Measurements from ENCODE around the gene GNL1.

Gene GNL1

GRCh38 chr6:30554962-30555815, 1.1 kb downstream of the GNL1 start:
- H3K4me1 ChIP-seq (ENCODE audit: control insufficient read depth in 2 of 2, insufficient read depth in 2 of 2, low read length in 2 of 2): peaks cover 12 to 22% of the 10 kb centered on the region in 2 donors
- no peaks in the 10 kb centered on the region for H3K27me3 ChIP-seq (ENCODE audit: control insufficient read depth in 2 of 2, insufficient read depth in 2 of 2, low read length in 2 of 2)
- peak overlapping the region; percentile 98 for H3K4me3 ChIP-seq (ENCODE audit: low read length in 2 of 2)
- peaks cover 22 to 38% of the 10 kb centered on the region in 2 donors for H3K36me3 ChIP-seq (ENCODE audit: control insufficient read depth in 2 of 2, insufficient read depth in 2 of 2, low read length in 2 of 2)
- peak overlapping the region; percentile 92 to 97 for H3K9ac ChIP-seq (ENCODE audit: low read depth in 1 of 2, low read length in 2 of 2)
- H3K9me3 ChIP-seq (ENCODE audit: control insufficient read depth in 2 of 2, low read length in 2 of 2): no peaks in the 10 kb centered on the region
- peak overlapping the region; percentile 97 to 98 for H3K27ac ChIP-seq (ENCODE audit: low read depth in 2 of 2, low read length in 2 of 2)

- Histone ChIP-seq H3K9me3 (ENCODE audit: control insufficient read depth in 2 of 2, low read length in 2 of 2) (no peaks in the 10 kb centered on the region), H3K36me3 (ENCODE audit: control insufficient read depth in 2 of 2, insufficient read depth in 2 of 2, low read length in 2 of 2) (peaks cover 25 to 42% of the 10 kb centered on the region in 2 donors), H3K4me1 (ENCODE audit: control insufficient read depth in 2 of 2, insufficient read depth in 2 of 2, low read length in 2 of 2) (peaks cover 12 to 22% of the 10 kb centered on the region in 2 donors), H3K27me3 (ENCODE audit: control insufficient read depth in 2 of 2, insufficient read depth in 2 of 2, low read length in 2 of 2) (no peaks in the 10 kb centered on the region), H3K4me3 (ENCODE audit: low read length in 2 of 2) (no peak overlapping the region), H3K9ac (ENCODE audit: low read depth in 1 of 2, low read length in 2 of 2) (no peak overlapping the region), H3K27ac (ENCODE audit: low read depth in 2 of 2, low read length in 2 of 2) (no peak overlapping the region)
Observed at GRCh38 chr6:30554404-30554803, 1.9 kb downstream of the GNL1 start.

- Histone ChIP-seq H3K36me3 (ENCODE audit: control insufficient read depth in 2 of 2, insufficient read depth in 2 of 2, low read length in 2 of 2) (peaks cover 39 to 59% of the 10 kb centered on the region in 2 donors), H3K27ac (ENCODE audit: low read depth in 2 of 2, low read length in 2 of 2) (no peak overlapping the region), H3K4me3 (ENCODE audit: low read length in 2 of 2) (no peak overlapping the region)
Observed at GRCh38 chr6:30548375-30548774, 7.9 kb downstream of the GNL1 start.

GRCh38 chr6:30547454-30547853, 8.8 kb downstream of the GNL1 start:
- Histone ChIP-seq H3K27ac (ENCODE audit: low read depth in 2 of 2, low read length in 2 of 2) (no peak overlapping the region), H3K9ac (ENCODE audit: low read depth in 1 of 2, low read length in 2 of 2) (no peak overlapping the region), H3K9me3 (ENCODE audit: control insufficient read depth in 2 of 2, low read length in 2 of 2) (no peaks in the 10 kb centered on the region), H3K36me3 (ENCODE audit: control insufficient read depth in 2 of 2, insufficient read depth in 2 of 2, low read length in 2 of 2) (peaks cover 30 to 49% of the 10 kb centered on the region in 2 donors), H3K4me1 (ENCODE audit: control insufficient read depth in 2 of 2, insufficient read depth in 2 of 2, low read length in 2 of 2) (no peaks in the 10 kb centered on the region), H3K27me3 (ENCODE audit: control insufficient read depth in 2 of 2, insufficient read depth in 2 of 2, low read length in 2 of 2) (no peaks in the 10 kb centered on the region), H3K4me3 (ENCODE audit: low read length in 2 of 2) (no peak overlapping the region)

More at GRCh38 chr6:30548375-30548774, 7.9 kb downstream of the GNL1 start:
- H3K9me3 ChIP-seq (ENCODE audit: control insufficient read depth in 2 of 2, low read length in 2 of 2): no peaks in the 10 kb centered on the region
- H3K9ac ChIP-seq (ENCODE audit: low read depth in 1 of 2, low read length in 2 of 2): no peak overlapping the region
- H3K4me1 ChIP-seq (ENCODE audit: control insufficient read depth in 2 of 2, insufficient read depth in 2 of 2, low read length in 2 of 2): no peaks in the 10 kb centered on the region
- H3K27me3 ChIP-seq (ENCODE audit: control insufficient read depth in 2 of 2, insufficient read depth in 2 of 2, low read length in 2 of 2): no peaks in the 10 kb centered on the region

- H3K4me3 ChIP-seq (ENCODE audit: low read length in 2 of 2): no peak overlapping the region
- H3K27me3 ChIP-seq (ENCODE audit: control insufficient read depth in 2 of 2, insufficient read depth in 2 of 2, low read length in 2 of 2): no peaks in the 10 kb centered on the region
- peaks cover 0 to 7% of the 10 kb centered on the region in 2 donors for H3K4me1 ChIP-seq (ENCODE audit: control insufficient read depth in 2 of 2, insufficient read depth in 2 of 2, low read length in 2 of 2)
- H3K9me3 ChIP-seq (ENCODE audit: control insufficient read depth in 2 of 2, low read length in 2 of 2): no peaks in the 10 kb centered on the region
- no peak overlapping the region for H3K27ac ChIP-seq (ENCODE audit: low read depth in 2 of 2, low read length in 2 of 2)
- H3K36me3 ChIP-seq (ENCODE audit: control insufficient read depth in 2 of 2, insufficient read depth in 2 of 2, low read length in 2 of 2): peaks cover 22 to 26% of the 10 kb centered on the region in 2 donors
- H3K9ac ChIP-seq (ENCODE audit: low read depth in 1 of 2, low read length in 2 of 2): no peak overlapping the region
Observed at GRCh38 chr6:30544666-30545272, 11.5 kb downstream of the GNL1 start.

GRCh38 chr6:30543821-30544220, 12.5 kb downstream of the GNL1 start:
- Histone ChIP-seq H3K36me3 (ENCODE audit: control insufficient read depth in 2 of 2, insufficient read depth in 2 of 2, low read length in 2 of 2) (peaks cover 16 to 21% of the 10 kb centered on the region in 2 donors), H3K27me3 (ENCODE audit: control insufficient read depth in 2 of 2, insufficient read depth in 2 of 2, low read length in 2 of 2) (no peaks in the 10 kb centered on the region), H3K9ac (ENCODE audit: low read depth in 1 of 2, low read length in 2 of 2) (no peak overlapping the region), H3K27ac (ENCODE audit: low read depth in 2 of 2, low read length in 2 of 2) (no peak overlapping the region), H3K9me3 (ENCODE audit: control insufficient read depth in 2 of 2, low read length in 2 of 2) (no peaks in the 10 kb centered on the region), H3K4me3 (ENCODE audit: low read length in 2 of 2) (no peak overlapping the region), H3K4me1 (ENCODE audit: control insufficient read depth in 2 of 2, insufficient read depth in 2 of 2, low read length in 2 of 2) (peaks cover 0 to 7% of the 10 kb centered on the region in 2 donors)

GRCh38 chr6:30542915-30543314, 13.4 kb downstream of the GNL1 start:
- no peaks in the 10 kb centered on the region for H3K27me3 ChIP-seq (ENCODE audit: control insufficient read depth in 2 of 2, insufficient read depth in 2 of 2, low read length in 2 of 2)
- peaks cover 14 to 16% of the 10 kb centered on the region in 2 donors for H3K36me3 ChIP-seq (ENCODE audit: control insufficient read depth in 2 of 2, insufficient read depth in 2 of 2, low read length in 2 of 2)
- H3K9me3 ChIP-seq (ENCODE audit: control insufficient read depth in 2 of 2, low read length in 2 of 2): no peaks in the 10 kb centered on the region
- no peak overlapping the region for H3K9ac ChIP-seq (ENCODE audit: low read depth in 1 of 2, low read length in 2 of 2)
- H3K27ac ChIP-seq (ENCODE audit: low read depth in 2 of 2, low read length in 2 of 2): no peak overlapping the region
- no peak overlapping the region for H3K4me3 ChIP-seq (ENCODE audit: low read length in 2 of 2)
- peaks cover 0 to 7% of the 10 kb centered on the region in 2 donors for H3K4me1 ChIP-seq (ENCODE audit: control insufficient read depth in 2 of 2, insufficient read depth in 2 of 2, low read length in 2 of 2)

GRCh38 chr6:30542404-30542725, 13.9 kb downstream of the GNL1 start:
- peaks cover 0 to 7% of the 10 kb centered on the region in 2 donors for H3K4me1 ChIP-seq (ENCODE audit: control insufficient read depth in 2 of 2, insufficient read depth in 2 of 2, low read length in 2 of 2)
- H3K4me3 ChIP-seq (ENCODE audit: low read length in 2 of 2): peak overlapping the region in 1 of 2 donors; percentile 76
- peak overlapping the region in 1 of 2 donors; percentile 6 for H3K27ac ChIP-seq (ENCODE audit: low read depth in 2 of 2, low read length in 2 of 2)
- H3K36me3 ChIP-seq (ENCODE audit: control insufficient read depth in 2 of 2, insufficient read depth in 2 of 2, low read length in 2 of 2): peaks cover 14 to 16% of the 10 kb centered on the region in 2 donors
- H3K9me3 ChIP-seq (ENCODE audit: control insufficient read depth in 2 of 2, low read length in 2 of 2): no peaks in the 10 kb centered on the region
- peak overlapping the region in 1 of 2 donors; percentile 42 for H3K9ac ChIP-seq (ENCODE audit: low read depth in 1 of 2, low read length in 2 of 2)
- H3K27me3 ChIP-seq (ENCODE audit: control insufficient read depth in 2 of 2, insufficient read depth in 2 of 2, low read length in 2 of 2): no peaks in the 10 kb centered on the region

- peak overlapping the region; percentile 28 to 76 for H3K4me3 ChIP-seq (ENCODE audit: low read length in 2 of 2)
- peaks cover 0 to 7% of the 10 kb centered on the region in 2 donors for H3K4me1 ChIP-seq (ENCODE audit: control insufficient read depth in 2 of 2, insufficient read depth in 2 of 2, low read length in 2 of 2)
- H3K9ac ChIP-seq (ENCODE audit: low read depth in 1 of 2, low read length in 2 of 2): peak overlapping the region; percentile 41 to 42
- no peaks in the 10 kb centered on the region for H3K27me3 ChIP-seq (ENCODE audit: control insufficient read depth in 2 of 2, insufficient read depth in 2 of 2, low read length in 2 of 2)
- no peaks in the 10 kb centered on the region for H3K9me3 ChIP-seq (ENCODE audit: control insufficient read depth in 2 of 2, low read length in 2 of 2)
- H3K27ac ChIP-seq (ENCODE audit: low read depth in 2 of 2, low read length in 2 of 2): peak overlapping the region in 1 of 2 donors; percentile 6
- H3K36me3 ChIP-seq (ENCODE audit: control insufficient read depth in 2 of 2, insufficient read depth in 2 of 2, low read length in 2 of 2): peaks cover 12% of the 10 kb centered on the region in 2 donors
Observed at GRCh38 chr6:30541515-30542403, 14.5 kb downstream of the GNL1 start.
